ENCODE results near the gene MECR. TPM values are rescaled to one million over a fixed set of nuclear protein-coding genes. Genes with fewer than 3 reads are reported as not detected.

The MECR gene, protein sequence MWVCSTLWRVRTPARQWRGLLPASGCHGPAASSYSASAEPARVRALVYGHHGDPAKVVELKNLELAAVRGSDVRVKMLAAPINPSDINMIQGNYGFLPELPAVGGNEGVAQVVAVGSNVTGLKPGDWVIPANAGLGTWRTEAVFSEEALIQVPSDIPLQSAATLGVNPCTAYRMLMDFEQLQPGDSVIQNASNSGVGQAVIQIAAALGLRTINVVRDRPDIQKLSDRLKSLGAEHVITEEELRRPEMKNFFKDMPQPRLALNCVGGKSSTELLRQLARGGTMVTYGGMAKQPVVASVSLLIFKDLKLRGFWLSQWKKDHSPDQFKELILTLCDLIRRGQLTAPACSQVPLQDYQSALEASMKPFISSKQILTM
- polyA plus RNA-seq (2012; ENCODE audit: insufficient read depth, insufficient read length), result 47.2 TPM

DNA sequence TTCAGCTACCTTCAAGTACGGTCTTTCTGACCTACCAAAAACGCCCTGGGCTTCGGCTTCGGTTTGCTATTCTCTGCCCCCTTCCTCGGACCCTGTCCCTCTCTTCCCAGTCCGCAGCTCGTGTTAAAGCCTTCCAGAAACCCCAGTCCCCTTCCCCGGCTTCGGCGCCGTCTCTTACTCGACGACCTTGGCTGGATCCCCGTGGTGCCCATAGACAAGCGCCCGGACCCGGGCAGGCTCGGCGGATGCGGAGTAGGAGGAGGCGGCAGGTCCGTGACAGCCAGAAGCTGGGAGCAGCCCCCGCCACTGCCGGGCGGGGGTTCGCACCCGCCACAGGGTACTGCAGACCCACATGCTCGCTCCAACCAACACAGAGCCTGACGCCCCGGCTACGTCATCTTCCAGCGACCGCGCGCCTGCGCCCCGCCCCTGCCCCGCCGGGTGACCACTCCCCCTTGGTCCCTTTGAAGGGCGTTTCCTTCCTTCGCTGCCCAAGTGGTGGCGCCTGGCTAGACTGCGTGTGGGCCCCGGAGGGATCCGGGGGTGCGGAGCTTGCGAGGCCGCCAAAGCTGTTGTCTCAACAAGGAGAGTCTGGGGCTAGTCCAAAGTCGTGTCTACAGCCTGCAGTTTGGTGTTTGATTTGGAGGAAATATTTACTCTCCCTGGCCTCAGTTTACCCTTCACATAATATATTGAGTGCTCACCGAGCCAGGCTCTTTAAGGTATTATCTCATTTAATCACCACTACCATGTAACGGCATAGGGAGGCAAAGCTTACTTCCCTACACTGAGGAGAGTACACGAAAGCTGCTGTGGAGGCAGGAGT, at the start of gene MECR:
Gene MECR, minus strand, starts transcription at position 382 of the 826 bp plus-strand sequence. Its CDS starts 28 bp downstream, at position 354.
- peak; percentile 91 for DNase-seq (ENCODE audit: low read depth, low spot score)
- H3K4me3 ChIP-seq (ENCODE audit: low read length), result peak within 1 kb of the TSS; percentile 94

DNA sequence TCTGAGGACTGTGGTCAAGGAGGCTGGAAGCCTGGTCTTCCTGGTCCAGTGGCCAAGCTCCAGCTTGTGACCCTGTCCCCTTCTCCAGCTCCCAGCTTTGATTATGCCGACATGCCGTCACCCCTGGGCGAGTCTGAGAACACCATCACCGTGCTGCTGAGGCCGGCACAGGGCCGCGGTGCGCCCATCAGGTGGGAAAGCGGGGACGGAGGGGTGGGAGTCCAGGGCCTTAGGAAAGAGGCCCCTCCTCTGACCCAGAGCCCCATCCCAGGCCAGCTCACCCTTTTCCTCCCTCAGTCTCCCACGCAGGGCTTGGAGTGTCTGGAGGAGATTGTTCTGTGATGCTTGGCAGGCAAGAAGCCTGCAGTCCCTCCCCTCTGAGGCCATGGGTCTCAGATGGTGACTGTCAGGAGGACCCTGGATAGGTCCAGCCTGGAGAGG, 49.2 kb upstream of the MECR start:
- DNase-seq (ENCODE audit: low read depth, low spot score), result no peak
- H3K4me3 ChIP-seq (ENCODE audit: low read length), result no peak overlapping the region

DNA sequence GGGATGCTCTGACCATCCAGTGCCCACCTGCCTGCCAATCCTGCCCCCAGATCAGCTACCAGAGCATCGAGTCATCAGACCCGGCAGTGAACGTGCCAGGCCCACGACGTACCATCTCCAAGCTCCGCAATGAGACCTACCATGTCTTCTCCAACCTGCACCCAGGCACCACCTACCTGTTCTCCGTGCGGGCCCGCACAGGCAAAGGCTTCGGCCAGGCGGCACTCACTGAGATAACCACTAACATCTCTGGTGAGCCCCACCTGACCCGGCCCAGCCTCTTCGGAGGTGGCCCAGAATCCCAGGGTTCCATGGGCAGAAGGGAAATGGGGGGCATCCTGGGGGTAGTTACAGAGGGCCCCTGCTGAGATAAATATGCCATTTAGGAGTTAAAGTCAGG, 48.7 kb upstream of the MECR start:
- no peak for DNase-seq (ENCODE audit: low read depth, low spot score)
- no peak overlapping the region for H3K4me3 ChIP-seq (ENCODE audit: low read length)

DNA sequence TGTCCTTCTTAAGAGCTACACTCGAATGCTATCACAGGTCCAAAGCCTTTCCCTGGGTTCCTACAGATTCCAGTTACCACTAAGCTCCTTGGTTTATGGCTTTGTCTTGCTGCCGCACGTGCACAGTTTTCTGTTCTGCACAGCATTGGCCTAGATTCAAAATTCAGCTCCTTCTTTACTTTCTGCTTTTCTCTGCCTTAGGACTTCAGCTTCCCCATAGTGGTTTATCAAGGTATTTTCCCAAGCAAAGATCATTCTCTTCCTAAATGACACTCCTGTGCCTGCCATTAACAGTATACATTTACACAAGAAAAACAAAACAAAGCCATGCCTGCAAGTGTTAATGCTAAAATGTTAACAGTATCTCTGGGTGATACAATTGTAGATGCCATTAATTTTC, 47.4 kb upstream of the MECR start:
- no peak overlapping the region for H3K4me3 ChIP-seq (ENCODE audit: low read length)
- no peak for DNase-seq (ENCODE audit: low read depth, low spot score)

GRCh38 chr1:29275435-29275834, 44.7 kb upstream of the MECR start:
- no peak for DNase-seq (ENCODE audit: low read depth, low spot score)
- H3K4me3 ChIP-seq (ENCODE audit: low read length), result no peak overlapping the region

GRCh38 chr1:29272147-29272907, 41.6 kb upstream of the MECR start:
- no peak for DNase-seq (ENCODE audit: low read depth, low spot score)
- no peak overlapping the region for H3K4me3 ChIP-seq (ENCODE audit: low read length)

DNA sequence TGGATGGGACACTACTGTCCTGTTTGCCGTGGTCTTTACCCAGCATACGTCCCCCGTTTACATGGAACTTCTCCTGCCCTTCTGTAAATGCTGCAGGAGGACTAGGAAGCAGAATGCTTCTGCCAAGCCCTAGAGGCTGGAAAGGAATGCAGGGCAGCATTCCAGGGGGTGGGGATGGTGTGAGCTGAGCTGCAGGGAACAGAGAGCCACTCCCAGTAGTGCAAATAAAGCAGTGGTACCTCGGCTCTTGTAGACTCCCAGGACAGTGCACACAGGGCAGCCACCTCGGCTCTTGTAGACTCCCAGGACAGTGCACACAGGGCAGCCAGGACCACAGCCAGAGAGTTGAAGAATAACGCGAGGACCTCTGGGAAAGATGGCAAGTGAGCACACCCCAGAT, 41.0 kb upstream of the MECR start:
- H3K4me3 ChIP-seq (ENCODE audit: low read length), result no peak overlapping the region
- no peak for DNase-seq (ENCODE audit: low read depth, low spot score)

DNA sequence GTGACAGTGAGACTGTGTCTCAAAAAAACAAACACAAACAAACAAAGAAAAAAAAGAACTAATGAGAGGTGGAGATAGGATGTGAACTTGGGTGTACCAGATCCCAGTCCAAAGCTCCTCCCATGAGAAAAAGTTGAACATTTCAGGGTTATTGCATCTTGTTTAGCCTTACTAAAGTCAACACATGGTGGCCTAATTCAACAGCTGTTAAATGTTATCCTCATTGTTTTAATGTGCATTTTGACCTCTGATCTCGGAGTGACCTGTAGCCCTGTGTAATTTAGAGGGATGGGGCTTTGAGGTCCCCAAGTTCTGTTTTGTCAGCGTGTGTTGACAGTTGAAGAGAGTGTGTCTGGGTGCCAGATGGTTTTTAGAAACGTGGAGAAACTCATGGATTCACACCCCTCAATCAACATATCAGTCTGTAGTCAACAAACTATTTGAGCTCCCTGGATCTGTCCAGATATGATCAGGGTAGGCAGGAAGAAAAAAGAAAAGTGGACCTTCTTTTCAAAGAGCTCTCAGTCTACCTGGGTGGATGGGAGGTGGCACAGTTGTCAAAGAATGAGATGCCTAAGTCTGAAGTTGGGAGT, 40.3 kb upstream of the MECR start:
- no peak overlapping the region for H3K4me3 ChIP-seq (ENCODE audit: low read length)
- no peak for DNase-seq (ENCODE audit: low read depth, low spot score)

- no peak overlapping the region for H3K4me3 ChIP-seq (ENCODE audit: low read length)
- no peak for DNase-seq (ENCODE audit: low read depth, low spot score)
Observed at GRCh38 chr1:29269382-29269781, 38.6 kb upstream of the MECR start.

DNA sequence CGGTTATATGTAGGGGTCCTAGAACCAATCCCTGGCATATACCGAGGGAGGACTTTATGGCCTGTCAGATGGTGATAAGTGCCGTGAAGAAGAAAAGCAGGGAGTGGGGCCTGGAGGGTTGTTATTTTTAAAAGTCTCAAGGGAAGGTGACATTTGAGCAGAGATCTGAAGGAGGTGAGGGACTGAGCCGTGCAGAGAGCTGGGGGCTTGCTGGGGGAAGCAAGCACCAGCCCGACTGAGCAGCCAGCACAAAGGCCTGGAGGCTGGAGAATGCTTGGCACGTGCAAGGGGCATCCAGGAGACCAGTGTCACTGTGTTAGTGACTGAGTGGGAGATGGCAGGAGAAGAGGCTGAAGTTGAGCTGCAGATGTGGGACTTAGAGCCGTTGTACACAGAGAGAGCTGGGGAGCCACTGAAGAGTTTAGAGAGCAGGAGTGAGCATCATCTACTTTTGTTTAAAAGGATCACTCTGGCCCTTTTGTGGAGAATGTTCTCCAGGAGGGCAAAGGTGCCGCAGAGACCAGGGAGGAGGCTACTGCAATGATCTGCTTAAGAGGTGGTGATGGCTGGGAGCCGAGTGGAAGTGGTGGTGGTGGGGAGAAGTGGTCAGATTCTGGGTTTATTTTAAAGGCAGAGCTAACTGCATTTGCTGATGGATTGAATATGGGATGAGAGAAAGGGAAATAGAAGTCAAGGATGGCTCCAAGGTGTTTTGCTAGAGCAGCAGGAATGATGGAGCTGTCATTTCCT, 36.8 kb upstream of the MECR start:
- no peak overlapping the region for H3K4me3 ChIP-seq (ENCODE audit: low read length)
- DNase-seq (ENCODE audit: low read depth, low spot score), result no peak

- H3K4me3 ChIP-seq (ENCODE audit: low read length), result no peak overlapping the region
- DNase-seq (ENCODE audit: low read depth, low spot score), result no peak
Observed at GRCh38 chr1:29266912-29267311, 36.2 kb upstream of the MECR start.

- DNase-seq (ENCODE audit: low read depth, low spot score), result no peak
- H3K4me3 ChIP-seq (ENCODE audit: low read length), result no peak overlapping the region
Observed at GRCh38 chr1:29264773-29265389, 34.1 kb upstream of the MECR start.

- no peak for DNase-seq (ENCODE audit: low read depth, low spot score)
- H3K4me3 ChIP-seq (ENCODE audit: low read length), result no peak overlapping the region
Observed at GRCh38 chr1:29260531-29260930, 29.8 kb upstream of the MECR start.

- no peak for DNase-seq (ENCODE audit: low read depth, low spot score)
- peak overlapping the region; percentile 59 for H3K4me3 ChIP-seq (ENCODE audit: low read length)
Observed at GRCh38 chr1:29259802-29260441, 29.2 kb upstream of the MECR start.

DNA sequence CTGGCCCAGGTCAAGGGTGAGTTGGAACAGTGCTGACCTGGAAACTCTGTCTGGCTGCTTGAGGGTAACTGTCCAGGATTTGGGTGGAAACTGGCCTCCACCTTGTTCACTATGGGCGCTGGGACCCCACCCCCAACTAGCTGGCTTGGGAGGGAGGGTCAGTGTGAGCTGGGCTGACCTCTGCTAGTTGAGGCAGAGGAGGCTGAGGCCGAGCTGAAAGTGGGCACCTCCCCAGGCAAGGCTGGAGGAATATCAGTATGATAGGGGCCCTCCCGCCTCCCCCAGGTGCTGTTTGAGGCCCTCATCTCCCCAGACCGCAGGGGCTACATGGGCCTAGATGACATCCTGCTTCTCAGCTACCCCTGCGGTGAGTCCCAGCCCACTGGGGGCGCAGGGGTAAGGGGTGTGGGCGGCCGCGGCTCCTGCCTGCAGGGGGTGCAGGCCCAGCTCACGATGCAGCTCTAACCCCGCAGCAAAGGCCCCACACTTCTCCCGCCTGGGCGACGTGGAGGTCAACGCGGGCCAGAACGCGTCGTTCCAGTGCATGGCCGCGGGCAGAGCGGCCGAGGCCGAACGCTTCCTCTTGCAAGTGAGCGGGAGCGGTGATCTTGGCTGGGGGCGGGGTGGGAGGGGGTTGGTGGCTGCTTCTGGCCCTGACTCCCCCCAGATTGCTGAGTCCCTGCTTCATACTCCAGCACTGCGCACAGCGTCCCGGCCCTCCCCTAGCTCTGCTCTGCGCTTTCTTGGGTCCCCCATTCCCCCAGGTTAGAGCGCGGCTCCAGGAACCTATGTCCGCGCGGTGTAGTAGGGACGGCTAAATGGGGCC, 28.5 kb upstream of the MECR start:
- peak overlapping the region; percentile 59 for H3K4me3 ChIP-seq (ENCODE audit: low read length)
- DNase-seq (ENCODE audit: low read depth, low spot score), result peak; percentile 44

- H3K4me3 ChIP-seq (ENCODE audit: low read length), result no peak overlapping the region
- no peak for DNase-seq (ENCODE audit: low read depth, low spot score)
Observed at GRCh38 chr1:29258189-29258975, 27.6 kb upstream of the MECR start.

Measured in Jurkat, Clone E6-1 (cell line).